HG03378 (cell line): Measurements from ENCODE around the gene RHBDD2.

Source experiments
- ATAC-seq: cut with Tn5 transposase; IDR thresholded peaks from one replicate; pipeline ENCODE4 v1.9.1; 2021; ENCODE audit warnings: mild to moderate bottlenecking, moderate library complexity; ENCODE audit not compliant: unreplicated experiment

RHBDD2 gene

DNA sequence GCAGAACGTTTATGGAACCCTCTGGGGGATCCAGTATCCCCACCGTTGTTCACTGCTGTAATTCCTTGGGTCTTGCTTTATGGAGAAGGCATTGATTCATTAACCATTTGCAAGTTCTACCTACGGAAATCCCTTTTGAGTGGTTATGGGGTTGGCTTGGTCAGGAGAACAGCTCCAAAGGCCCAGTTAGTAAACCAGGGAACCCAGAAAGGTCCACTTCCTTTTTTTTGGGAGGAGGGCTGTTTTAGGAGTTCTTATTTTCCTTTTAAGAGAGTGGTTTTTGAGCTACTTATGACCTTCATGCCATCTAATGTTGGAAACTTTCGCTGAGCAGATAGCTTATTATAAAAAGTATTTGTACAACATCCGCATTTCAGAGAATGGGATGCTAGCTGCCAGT, 37.4 kb downstream of the RHBDD2 start:
- no peak for ATAC-seq

GRCh38 chr7:75916685-75917634, 38.1 kb downstream of the RHBDD2 start:
- ATAC-seq = no peak

GRCh38 chr7:75920431-75921161, 41.8 kb downstream of the RHBDD2 start:
- ATAC-seq = no peak

- no peak for ATAC-seq
These were observed 42.6 kb downstream of the RHBDD2 start for GRCh38 chr7:75921479-75921878.

GRCh38 chr7:75922966-75923603, 44.3 kb downstream of the RHBDD2 start:
- no peak for ATAC-seq

DNA sequence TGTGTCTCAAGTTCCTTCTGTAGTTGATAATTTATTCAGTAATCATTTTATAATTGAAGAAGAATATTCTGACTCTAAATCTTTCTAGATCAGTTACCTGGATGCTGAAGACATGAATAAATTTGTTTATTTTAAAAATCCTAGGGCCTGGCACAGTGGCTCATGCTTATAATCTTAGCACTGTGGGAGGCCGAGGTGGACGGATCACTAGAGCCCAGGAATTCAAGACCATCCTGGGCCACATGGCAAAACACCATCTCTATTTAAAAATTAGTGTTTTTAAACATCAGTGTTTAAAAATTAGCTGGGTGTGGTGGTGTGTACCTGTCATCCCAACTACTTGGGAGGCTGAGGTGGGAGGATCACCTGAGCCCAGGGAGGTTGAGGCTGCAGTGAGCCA, 45.4 kb downstream of the RHBDD2 start:
- no peak for ATAC-seq

DNA sequence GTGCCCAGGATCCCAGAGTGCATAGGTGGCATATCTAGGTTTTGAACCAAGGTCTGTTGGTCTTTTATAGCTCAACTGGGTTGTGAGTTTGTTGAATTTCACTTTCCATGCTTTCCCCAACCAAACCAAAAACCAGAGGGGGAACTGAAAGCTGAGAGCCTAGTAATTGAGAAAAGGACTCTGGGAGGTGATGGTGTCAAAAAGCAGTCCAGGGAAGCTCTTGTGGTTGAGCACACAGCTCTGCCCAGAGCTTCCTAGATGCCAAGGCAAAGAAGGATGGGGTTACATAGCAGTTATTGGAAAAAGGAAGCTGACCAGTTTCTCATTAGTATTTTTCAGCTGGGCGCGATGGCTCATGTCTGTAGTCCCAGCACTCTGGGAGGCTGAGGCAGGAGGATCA, 46.1 kb downstream of the RHBDD2 start:
- ATAC-seq = no peak

- ATAC-seq = no peak
These were observed 47.0 kb downstream of the RHBDD2 start for GRCh38 chr7:75925717-75926435.

DNA sequence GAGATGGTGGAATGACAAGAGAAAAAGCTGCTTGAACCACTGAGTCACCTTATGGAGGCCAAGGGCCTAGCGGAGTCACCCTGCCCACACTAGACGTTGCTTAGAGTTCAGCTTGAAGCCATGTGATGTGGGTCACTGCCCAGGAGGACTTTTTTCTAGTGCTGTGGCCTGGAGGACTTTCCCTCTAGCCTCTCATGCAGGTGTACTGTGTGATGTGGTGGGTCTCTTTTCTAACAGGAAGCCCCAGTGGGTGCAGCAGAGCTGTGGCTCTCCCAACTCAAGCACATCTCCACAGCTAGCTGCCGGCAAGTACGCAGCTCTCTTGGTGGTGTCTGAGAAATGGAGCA, 49.7 kb downstream of the RHBDD2 start:
- ATAC-seq = peak; percentile 70

- ATAC-seq = no peak
These were observed 52.8 kb downstream of the RHBDD2 start for GRCh38 chr7:75931680-75932079.

- ATAC-seq = no peak
These were observed 59.3 kb downstream of the RHBDD2 start for GRCh38 chr7:75937958-75938786.
